ENCODE measurements around the gene RIN3.

- TF ChIP-seq, protein P1, sequence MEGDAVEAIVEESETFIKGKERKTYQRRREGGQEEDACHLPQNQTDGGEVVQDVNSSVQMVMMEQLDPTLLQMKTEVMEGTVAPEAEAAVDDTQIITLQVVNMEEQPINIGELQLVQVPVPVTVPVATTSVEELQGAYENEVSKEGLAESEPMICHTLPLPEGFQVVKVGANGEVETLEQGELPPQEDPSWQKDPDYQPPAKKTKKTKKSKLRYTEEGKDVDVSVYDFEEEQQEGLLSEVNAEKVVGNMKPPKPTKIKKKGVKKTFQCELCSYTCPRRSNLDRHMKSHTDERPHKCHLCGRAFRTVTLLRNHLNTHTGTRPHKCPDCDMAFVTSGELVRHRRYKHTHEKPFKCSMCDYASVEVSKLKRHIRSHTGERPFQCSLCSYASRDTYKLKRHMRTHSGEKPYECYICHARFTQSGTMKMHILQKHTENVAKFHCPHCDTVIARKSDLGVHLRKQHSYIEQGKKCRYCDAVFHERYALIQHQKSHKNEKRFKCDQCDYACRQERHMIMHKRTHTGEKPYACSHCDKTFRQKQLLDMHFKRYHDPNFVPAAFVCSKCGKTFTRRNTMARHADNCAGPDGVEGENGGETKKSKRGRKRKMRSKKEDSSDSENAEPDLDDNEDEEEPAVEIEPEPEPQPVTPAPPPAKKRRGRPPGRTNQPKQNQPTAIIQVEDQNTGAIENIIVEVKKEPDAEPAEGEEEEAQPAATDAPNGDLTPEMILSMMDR (IDR thresholded peaks at IDR 0.05) = no peak
- TF ChIP-seq POLR2A (IDR thresholded peaks at IDR 0.05) = no peak
- TF ChIP-seq POLR2AphosphoS5 (IDR thresholded peaks at IDR 0.05) = no peak
These were observed 190.6 kb downstream of the RIN3 start for GRCh38 chr14:92704036-92704804.
